Activated CD8-positive, alpha-beta T cell treated with anti-CD3 and anti-CD28 coated beads for 36 hours (primary cell): ENCODE data around the gene OTOGL. TPM values are rescaled to one million over a fixed set of nuclear protein-coding genes. Genes with fewer than 3 reads are reported as not detected.

ENCODE experiments used
- ATAC-seq: fragments of 200-7000 bp; cut with Tn5 transposase; one replicate; pipeline ENCODE4 v1.10.0; 2021; ENCODE audit warnings: mild to moderate bottlenecking, moderate library complexity
- CTCF ChIA-PET: fragments of 350-600 bp; sonication (Branson Sonifier 250); formaldehyde crosslinking; loops from one replicate; lab custom pipeline; 2021; ENCODE audit warnings: antibody characterized with exemption; lab: Charles Lee
- POLR2A ChIA-PET: fragments of 350-600 bp; sonication (Branson Sonifier 250); formaldehyde crosslinking; loops from one replicate; lab custom pipeline; 2021; ENCODE audit warnings: antibody characterized with exemption; lab: Charles Lee
- DNase-seq: peaks from one replicate; pipeline ENCODE4 v3.0.0-alpha.2; 2020
- H3K27ac Mint-ChIP-seq: one replicate; pipeline ENCODE4 v1.8.0; 2021; ENCODE audit warnings: mild to moderate bottlenecking, mixed read lengths
- H3K27me3 Mint-ChIP-seq: one replicate; pipeline ENCODE4 v1.8.0; 2021; ENCODE audit warnings: mixed read lengths
- H3K36me3 Mint-ChIP-seq: one replicate; pipeline ENCODE4 v1.8.0; 2021; ENCODE audit warnings: low read depth, mixed read lengths
- H3K4me1 Mint-ChIP-seq: one replicate; pipeline ENCODE4 v1.8.0; 2021; ENCODE audit warnings: low read depth, mixed read lengths
- H3K4me3 Mint-ChIP-seq: one replicate; pipeline ENCODE4 v1.8.0; 2021; ENCODE audit warnings: mild to moderate bottlenecking, moderate library complexity, mixed read lengths
- H3K9me3 Mint-ChIP-seq: one replicate; pipeline ENCODE4 v1.8.0; 2021; ENCODE audit warnings: mixed read lengths
- intact Hi-C: fragments of 100-400 bp; cut with micrococcal nuclease; formaldehyde crosslinking; loops from one replicate; pipeline ENCODE4 v1.10.0; 2022
- total RNA-seq, 2 experiments: library from RNA; stranded (reverse); gene quantifications; one replicate each; pipeline ENCODE4 v1.2.3, GENCODE V29; 2021
- TF ChIP-seq, protein P1 (sequence below): fragments of 200-600 bp; IDR thresholded peaks from one replicate; pipeline ENCODE4 v1.8.0; 2022; ENCODE audit warnings: antibody characterized with exemption, mild to moderate bottlenecking

OTOGL gene
- total RNA-seq, 2 experiments from 2014 or later = not detected

DNA sequence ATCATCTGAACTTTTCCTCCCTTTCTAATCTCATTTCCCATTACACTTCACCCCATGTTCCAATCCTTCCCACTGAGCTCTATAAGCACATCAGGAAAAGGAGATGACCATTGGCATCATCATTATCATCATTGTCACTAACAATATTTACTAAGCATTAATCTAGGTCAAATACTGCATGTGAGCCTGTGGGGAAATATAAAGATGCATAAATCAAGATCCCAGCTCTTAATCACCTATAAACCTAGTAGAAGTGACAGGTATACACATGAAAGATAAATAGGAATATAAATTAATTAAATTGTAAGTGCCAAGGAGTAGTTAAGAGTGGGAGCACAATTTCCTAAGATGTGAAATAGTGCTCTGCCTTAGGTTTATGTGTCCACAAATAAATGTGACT, 100.6 kb downstream of the OTOGL start:
- no peak for DNase-seq
- POLR2A ChIA-PET = no interaction called here
- intact Hi-C loops = loop anchor here (10.0 kb wide), 1 partner anchor 75 kb away; no protein-coding TSS in a partner anchor
- Mint-ChIP-seq H3K27me3 (peaks cover 8% of the 10 kb centered on the region), H3K36me3 (no peaks in the 10 kb centered on the region), H3K4me1 (no peaks in the 10 kb centered on the region), H3K27ac (no peak overlapping the region), H3K4me3 (no peak overlapping the region), H3K9me3 (no peaks in the 10 kb centered on the region)
- TF ChIP-seq, protein P1, sequence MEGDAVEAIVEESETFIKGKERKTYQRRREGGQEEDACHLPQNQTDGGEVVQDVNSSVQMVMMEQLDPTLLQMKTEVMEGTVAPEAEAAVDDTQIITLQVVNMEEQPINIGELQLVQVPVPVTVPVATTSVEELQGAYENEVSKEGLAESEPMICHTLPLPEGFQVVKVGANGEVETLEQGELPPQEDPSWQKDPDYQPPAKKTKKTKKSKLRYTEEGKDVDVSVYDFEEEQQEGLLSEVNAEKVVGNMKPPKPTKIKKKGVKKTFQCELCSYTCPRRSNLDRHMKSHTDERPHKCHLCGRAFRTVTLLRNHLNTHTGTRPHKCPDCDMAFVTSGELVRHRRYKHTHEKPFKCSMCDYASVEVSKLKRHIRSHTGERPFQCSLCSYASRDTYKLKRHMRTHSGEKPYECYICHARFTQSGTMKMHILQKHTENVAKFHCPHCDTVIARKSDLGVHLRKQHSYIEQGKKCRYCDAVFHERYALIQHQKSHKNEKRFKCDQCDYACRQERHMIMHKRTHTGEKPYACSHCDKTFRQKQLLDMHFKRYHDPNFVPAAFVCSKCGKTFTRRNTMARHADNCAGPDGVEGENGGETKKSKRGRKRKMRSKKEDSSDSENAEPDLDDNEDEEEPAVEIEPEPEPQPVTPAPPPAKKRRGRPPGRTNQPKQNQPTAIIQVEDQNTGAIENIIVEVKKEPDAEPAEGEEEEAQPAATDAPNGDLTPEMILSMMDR = no peak
- ATAC-seq = no peak
- CTCF ChIA-PET = interaction anchor here (1.0 kb wide), 1 partner anchor 67 kb away, joined by 3 read pairs; no protein-coding TSS in a partner anchor

DNA sequence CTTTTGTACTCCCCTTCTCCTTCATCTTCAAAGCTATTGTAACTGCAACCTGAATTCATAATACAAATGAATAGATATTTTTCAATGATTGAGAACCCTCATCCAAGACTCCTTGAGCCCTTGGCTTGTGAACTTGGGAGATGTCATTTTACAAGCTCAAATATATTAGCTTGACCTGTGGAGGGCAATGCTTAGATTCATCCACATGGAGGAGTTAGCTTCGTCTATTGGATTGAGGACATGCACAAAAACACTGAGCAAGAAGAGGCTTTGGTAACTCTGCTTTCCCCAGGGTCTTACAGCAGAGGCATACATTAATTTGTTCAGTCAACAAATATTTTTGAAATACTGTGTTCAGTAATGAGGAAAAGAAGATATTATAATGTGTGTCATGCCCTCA, 101.1 kb downstream of the OTOGL start:
- ChIA-PET CTCF (no interaction called here), POLR2A (no interaction called here)
- DNase-seq (no peak), ATAC-seq (no peak)
- TF ChIP-seq, protein P1 = no peak
- H3K27ac Mint-ChIP-seq = no peak overlapping the region
- H3K9me3 Mint-ChIP-seq = no peaks in the 10 kb centered on the region
- peaks cover 8% of the 10 kb centered on the region for H3K27me3 Mint-ChIP-seq
- no peak overlapping the region for H3K4me3 Mint-ChIP-seq
- no peaks in the 10 kb centered on the region for H3K4me1 Mint-ChIP-seq
- intact Hi-C loops = no loop called here
- no peaks in the 10 kb centered on the region for H3K36me3 Mint-ChIP-seq

DNA sequence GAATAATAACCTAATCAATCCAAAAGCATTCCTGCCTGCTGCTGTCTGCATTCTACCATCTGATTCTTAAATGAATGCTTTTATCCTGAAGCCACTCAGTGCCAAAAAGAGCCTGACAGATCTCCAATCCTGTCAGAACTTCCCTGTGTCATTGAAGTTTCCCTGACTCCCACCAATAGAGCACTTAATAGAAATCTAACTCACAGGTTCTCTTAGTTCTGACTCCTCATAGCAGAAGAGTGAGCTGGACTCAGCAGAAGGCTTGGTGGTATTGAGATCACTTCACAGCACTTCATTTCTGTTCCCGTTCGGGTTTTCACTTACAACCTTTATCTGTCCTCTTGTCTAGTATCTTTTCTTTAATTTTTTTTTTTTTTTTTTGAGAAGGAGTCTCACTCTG, 102.6 kb downstream of the OTOGL start:
- intact Hi-C loops = no loop called here
- ChIA-PET POLR2A (no interaction called here), CTCF (no interaction called here)
- Mint-ChIP-seq H3K4me1 (no peaks in the 10 kb centered on the region), H3K9me3 (no peaks in the 10 kb centered on the region), H3K4me3 (no peak overlapping the region), H3K27ac (no peak overlapping the region), H3K27me3 (peaks cover 14% of the 10 kb centered on the region), H3K36me3 (no peaks in the 10 kb centered on the region)
- TF ChIP-seq, protein P1 = no peak
- ATAC-seq (no peak), DNase-seq (no peak)

DNA sequence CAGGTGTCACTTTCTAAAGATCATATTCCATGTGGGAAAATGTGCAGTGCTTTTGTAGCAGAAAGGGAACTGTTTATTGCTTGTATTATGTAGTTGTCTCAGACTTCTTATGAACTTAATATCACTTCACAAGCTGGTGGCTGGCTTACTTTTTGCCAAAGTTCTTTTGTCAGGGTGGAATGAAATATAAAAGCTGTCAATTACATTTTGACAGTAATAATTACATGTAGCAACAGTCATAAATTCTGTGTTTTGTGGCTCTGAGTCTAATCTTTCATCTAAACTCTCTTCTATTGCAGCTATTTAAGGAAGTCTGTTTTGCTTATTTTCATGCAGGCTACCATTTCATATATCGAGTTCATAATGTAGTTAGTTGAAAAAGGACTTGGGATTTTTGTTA, 106.6 kb downstream of the OTOGL start:
- H3K27me3 Mint-ChIP-seq = peaks cover 10% of the 10 kb centered on the region
- ATAC-seq (no peak), DNase-seq (no peak)
- no peaks in the 10 kb centered on the region for H3K36me3 Mint-ChIP-seq
- TF ChIP-seq, protein P1 = no peak
- no peak overlapping the region for H3K27ac Mint-ChIP-seq
- POLR2A ChIA-PET = no interaction called here
- no peaks in the 10 kb centered on the region for H3K4me1 Mint-ChIP-seq
- no peak overlapping the region for H3K4me3 Mint-ChIP-seq
- CTCF ChIA-PET = interaction anchor here (1.3 kb wide), 1 partner anchor 19 kb away, joined by 3 read pairs; no protein-coding TSS in a partner anchor
- H3K9me3 Mint-ChIP-seq = no peaks in the 10 kb centered on the region
- intact Hi-C loops = no loop called here

DNA sequence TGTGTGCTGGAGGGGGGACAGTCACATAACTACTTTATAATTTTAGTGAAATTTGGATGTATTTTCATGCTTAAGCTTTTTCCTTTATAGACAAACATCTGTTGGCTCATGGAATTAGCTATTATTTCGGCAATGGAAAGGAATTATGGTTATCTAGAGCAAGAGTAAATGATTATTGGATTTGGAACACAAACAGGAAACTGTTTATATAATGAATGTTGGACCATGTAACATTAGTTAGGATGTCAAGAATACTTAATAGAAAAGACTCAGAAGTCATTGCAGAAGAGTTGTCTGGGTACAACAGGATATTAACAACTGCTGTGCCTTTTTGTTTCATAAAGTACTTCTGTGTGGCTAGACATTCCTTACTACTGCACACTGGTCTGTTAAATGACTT, 108.7 kb downstream of the OTOGL start:
- ChIA-PET POLR2A (no interaction called here), CTCF (no interaction called here)
- H3K27ac Mint-ChIP-seq = no peak overlapping the region
- ATAC-seq (no peak), DNase-seq (no peak)
- TF ChIP-seq, protein P1 = no peak
- no peaks in the 10 kb centered on the region for H3K4me1 Mint-ChIP-seq
- intact Hi-C loops = no loop called here
- no peaks in the 10 kb centered on the region for H3K9me3 Mint-ChIP-seq
- H3K36me3 Mint-ChIP-seq = no peaks in the 10 kb centered on the region
- no peak overlapping the region for H3K4me3 Mint-ChIP-seq
- peaks cover 12% of the 10 kb centered on the region for H3K27me3 Mint-ChIP-seq
